ENCODE data around the gene CLPTM1L. TPM values are rescaled to one million over a fixed set of nuclear protein-coding genes. Genes with fewer than 3 reads are reported as not detected.
"Not testable (repeated sequence)": the region's sequence is repeated elsewhere in the genome, so short reads cannot be mapped to it uniquely, and the experiment has no call there.

CLPTM1L gene
- total RNA-seq, 1 donor from 2014 or later, result 100 TPM

- no peak overlapping the region for H3K27ac Mint-ChIP-seq
- POLR2A ChIA-PET, result no interaction called here
- no peak for ATAC-seq (ENCODE audit: low read depth)
- peaks cover 86% of the 10 kb centered on the region for H3K36me3 Mint-ChIP-seq (ENCODE audit: low read depth)
- no peaks in the 10 kb centered on the region for H3K27me3 Mint-ChIP-seq
- no peaks in the 10 kb centered on the region for H3K9me3 Mint-ChIP-seq
- no peak for DNase-seq
- no peak for TF ChIP-seq CTCF (IDR thresholded peaks at IDR 0.05)
- CTCF ChIA-PET, result no interaction called here
- intact Hi-C loops (cut with micrococcal nuclease), result no loop called here
- peaks cover 8% of the 10 kb centered on the region for H3K4me1 Mint-ChIP-seq
- no peak overlapping the region for H3K4me3 Mint-ChIP-seq
Observed at GRCh38 chr5:1335540-1336095, 9.3 kb downstream of the CLPTM1L start.

GRCh38 chr5:1334831-1335539 is 9.9 kb downstream of the CLPTM1L start:
- no peak overlapping the region for H3K4me3 Mint-ChIP-seq
- peaks cover 86% of the 10 kb centered on the region for H3K36me3 Mint-ChIP-seq (ENCODE audit: low read depth)
- DNase-seq, result no peak
- ATAC-seq (ENCODE audit: low read depth), result no peak
- no peak overlapping the region for H3K27ac Mint-ChIP-seq
- no peak for TF ChIP-seq CTCF (IDR thresholded peaks at IDR 0.05)
- H3K9me3 Mint-ChIP-seq, result no peaks in the 10 kb centered on the region
- CTCF ChIA-PET, result no interaction called here
- H3K27me3 Mint-ChIP-seq, result no peaks in the 10 kb centered on the region
- intact Hi-C loops (cut with micrococcal nuclease), result no loop called here
- POLR2A ChIA-PET, result no interaction called here
- H3K4me1 Mint-ChIP-seq, result peaks cover 8% of the 10 kb centered on the region

GRCh38 chr5:1333986-1334385 is 10.9 kb downstream of the CLPTM1L start:
- CTCF ChIA-PET, result no interaction called here
- H3K27ac Mint-ChIP-seq, result no peak overlapping the region
- ATAC-seq (ENCODE audit: low read depth) (no peak), DNase-seq (no peak)
- intact Hi-C loops (cut with micrococcal nuclease), result no loop called here
- H3K27me3 Mint-ChIP-seq, result no peaks in the 10 kb centered on the region
- peaks cover 8% of the 10 kb centered on the region for H3K4me1 Mint-ChIP-seq
- no peak overlapping the region for H3K4me3 Mint-ChIP-seq
- POLR2A ChIA-PET, result no interaction called here
- TF ChIP-seq CTCF (IDR thresholded peaks at IDR 0.05), result no peak
- peaks cover 88% of the 10 kb centered on the region for H3K36me3 Mint-ChIP-seq (ENCODE audit: low read depth)
- no peaks in the 10 kb centered on the region for H3K9me3 Mint-ChIP-seq

- H3K4me1 Mint-ChIP-seq; POLR2A ChIA-PET; H3K4me3 Mint-ChIP-seq; intact Hi-C loops (cut with micrococcal nuclease); H3K27ac Mint-ChIP-seq; H3K27me3 Mint-ChIP-seq; ATAC-seq (ENCODE audit: low read depth); DNase-seq; CTCF ChIA-PET; H3K9me3 Mint-ChIP-seq: not testable (repeated sequence)
- H3K36me3 Mint-ChIP-seq (ENCODE audit: low read depth), result peaks cover 89% of the 10 kb centered on the region
Observed at GRCh38 chr5:1333286-1333685, 11.6 kb downstream of the CLPTM1L start.

GRCh38 chr5:1332461-1333001 is 12.4 kb downstream of the CLPTM1L start:
- Mint-ChIP-seq H3K9me3 (no peaks in the 10 kb centered on the region), H3K27me3 (no peaks in the 10 kb centered on the region), H3K4me1 (peaks cover 8% of the 10 kb centered on the region), H3K4me3 (no peak overlapping the region), H3K27ac (no peak overlapping the region), H3K36me3 (ENCODE audit: low read depth) (peaks cover 82% of the 10 kb centered on the region)
- POLR2A ChIA-PET, result no interaction called here
- no peak for DNase-seq
- no peak for TF ChIP-seq CTCF (IDR thresholded peaks at IDR 0.05)
- CTCF ChIA-PET, result no interaction called here
- no peak for ATAC-seq (ENCODE audit: low read depth)
- intact Hi-C loops (cut with micrococcal nuclease), result no loop called here
